OCI-LY7 (cell line): ENCODE measurements around the gene ZNF879. TPM values are rescaled to one million over a fixed set of nuclear protein-coding genes. Genes with fewer than 3 reads are reported as not detected.

Experiments used
- BruUV-seq: library from RNA; stranded (reverse); fragments of 400-500 nt; replicated peaks from 2 replicates; lab custom pipeline; 2021; lab: Mats Ljungman, UMichigan
- CTCF ChIA-PET: fragments of 300-600 bp; sonication (Branson Sonifier 250); formaldehyde crosslinking; loops from one replicate; lab custom pipeline; 2022; ENCODE audit warnings: antibody characterized with exemption; ENCODE audit not compliant: unreplicated experiment; lab: Charles Lee
- POLR2A ChIA-PET: fragments of 300-600 bp; sonication (Branson Sonifier 250); formaldehyde crosslinking; loops from one replicate; lab custom pipeline; 2022; ENCODE audit warnings: antibody characterized with exemption; lab: Charles Lee
- DNase-seq: peaks from one replicate; pipeline ENCODE4 v3.0.0-alpha.2; 2015; ENCODE audit warnings: low spot score
- H2AFZ ChIP-seq: fragments of 200-600 bp; sonication (generic), shearing (Covaris generic); 2 replicates; pipeline ENCODE4 v1.6.1; 2014; ENCODE audit warnings: mild to moderate bottlenecking, antibody characterized with exemption, low read length, moderate library complexity
- H3K27ac ChIP-seq: fragments of 200-600 bp; sonication (generic); 2 replicates; pipeline ENCODE4 v1.5.1; 2014; ENCODE audit warnings: mixed run types, low read depth, mild to moderate bottlenecking, moderate library complexity, low read length, inconsistent platforms; ENCODE audit not compliant: poor library complexity, severe bottlenecking
- H3K36me3 ChIP-seq: fragments of 200-600 bp; sonication (generic); 2 replicates; pipeline ENCODE4 v1.6.1; 2014; ENCODE audit warnings: mild to moderate bottlenecking, antibody characterized with exemption, low read length, moderate library complexity, mixed read lengths; ENCODE audit not compliant: insufficient read depth
- H3K4me1 ChIP-seq: fragments of 200-600 bp; sonication (generic); 2 replicates; pipeline ENCODE4 v1.5.1; 2014; ENCODE audit warnings: mild to moderate bottlenecking, low read length; ENCODE audit not compliant: insufficient read depth, poor library complexity, severe bottlenecking
- H3K4me2 ChIP-seq: fragments of 200-600 bp; sonication (generic); 2 replicates; pipeline ENCODE4 v1.6.1; 2014; ENCODE audit warnings: mild to moderate bottlenecking, low read length
- H3K4me3 ChIP-seq: fragments of 200-600 bp; sonication (generic); 2 replicates; pipeline ENCODE4 v1.5.1; 2014; ENCODE audit warnings: mild to moderate bottlenecking, low read depth, low read length; ENCODE audit not compliant: poor library complexity, severe bottlenecking
- H3K79me2 ChIP-seq: fragments of 200-600 bp; sonication (generic); 2 replicates; pipeline ENCODE4 v1.6.1; 2016; ENCODE audit warnings: low read depth, mild to moderate bottlenecking, low read length, moderate library complexity, mixed read lengths; ENCODE audit not compliant: insufficient read depth
- H3K9me2 ChIP-seq: fragments of 200-600 bp; sonication (generic); 2 replicates; pipeline ENCODE4 v1.6.1; 2016; ENCODE audit warnings: mild to moderate bottlenecking, low read length, mixed read lengths; ENCODE audit not compliant: insufficient read depth
- H3K9me3 ChIP-seq: fragments of 200-600 bp; sonication (generic); 2 replicates; pipeline ENCODE4 v1.6.1; 2014; ENCODE audit warnings: mild to moderate bottlenecking, mixed run types, low read length, mixed read lengths
- H4K20me1 ChIP-seq: fragments of 200-600 bp; sonication (generic); 2 replicates; pipeline ENCODE4 v1.6.1; 2014; ENCODE audit warnings: mild to moderate bottlenecking, antibody characterized with exemption, low read length, moderate library complexity, mixed read lengths; ENCODE audit not compliant: insufficient read depth
- CTCF ChIP-seq: fragments of 200-600 bp; sonication (generic); conservative IDR thresholded peaks from 2 replicates; pipeline ENCODE4 v1.5.1; 2014; ENCODE audit warnings: mild to moderate bottlenecking, antibody characterized with exemption, low read length, moderate library complexity, mixed read lengths
- EZH2phosphoT487 ChIP-seq: fragments of 200-600 bp; sonication (generic); IDR thresholded peaks from 2 replicates; pipeline ENCODE4 v1.6.1; 2018; ENCODE audit warnings: low read depth, borderline replicate concordance, mild to moderate bottlenecking, mixed run types, antibody characterized with exemption, low read length, moderate library complexity, mixed read lengths
- intact Hi-C: fragments of 100-400 bp; cut with micrococcal nuclease; formaldehyde crosslinking; loops from one replicate; pipeline ENCODE4 v1.10.0; 2022; ENCODE audit not compliant: unreplicated experiment
- total RNA-seq, 2 experiments: library from RNA; depleted of rRNA in 1 of 2; stranded (reverse); fragments of >200 nt in 1 of 2; shearing (Covaris generic) in 1 of 2; gene quantifications; 2 replicates each; pipeline ENCODE4 v1.2.3, GENCODE V29; 2014 to 2022

ZNF879 gene
- total RNA-seq, 2 experiments from 2014 or later, result 0.55 to 1.3 TPM

DNA sequence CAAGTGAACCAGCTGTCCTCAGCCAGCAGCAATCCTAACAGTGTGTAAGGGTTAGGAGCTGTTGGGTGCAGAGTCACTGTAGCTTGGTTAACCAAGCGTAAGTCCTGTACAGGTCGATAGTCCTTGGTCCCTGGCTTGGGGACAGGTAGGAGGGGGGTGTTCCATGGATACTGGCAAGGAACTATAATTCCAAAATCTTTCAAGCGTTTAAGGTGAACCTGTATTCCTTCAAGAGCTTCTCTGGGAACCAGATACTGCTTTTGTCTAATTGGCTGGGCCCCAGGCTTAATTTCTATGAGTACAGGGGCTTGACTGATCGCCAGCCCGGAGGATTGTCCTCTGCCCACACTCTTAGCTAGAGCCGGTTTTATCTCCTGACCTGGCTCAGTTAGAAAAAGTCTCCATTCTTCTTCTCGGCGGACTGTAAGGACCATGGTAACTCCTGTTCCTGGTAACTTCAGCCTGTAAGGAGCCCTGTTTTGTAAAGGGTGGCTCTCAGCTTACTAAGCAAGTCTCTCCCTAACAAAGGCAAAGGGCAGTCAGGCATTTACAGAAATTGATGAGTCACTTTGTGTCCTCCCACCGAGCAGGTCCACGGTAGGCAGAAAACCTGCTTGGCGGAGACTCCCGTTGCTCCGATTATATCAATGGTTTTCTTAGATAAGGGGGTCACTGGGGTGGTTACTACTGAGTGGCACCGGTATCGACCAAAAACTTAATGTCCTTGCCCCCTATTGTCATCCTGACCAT lies 30.6 kb downstream of the ZNF879 start:
- no peaks in the 10 kb centered on the region for H3K9me2 ChIP-seq
- H3K79me2 ChIP-seq, result no peaks in the 10 kb centered on the region
- BruUV-seq, result no TSS peak
- CTCF ChIA-PET, result no interaction called here
- H3K4me2 ChIP-seq, result no peak overlapping the region
- H3K4me3 ChIP-seq, result no peak overlapping the region
- H3K4me1 ChIP-seq, result no peaks in the 10 kb centered on the region
- H3K36me3 ChIP-seq, result no peaks in the 10 kb centered on the region
- no peaks in the 10 kb centered on the region for H4K20me1 ChIP-seq
- no peak for DNase-seq
- H3K27ac ChIP-seq, result no peak overlapping the region
- H3K9me3 ChIP-seq, result no peaks in the 10 kb centered on the region
- H2AFZ ChIP-seq, result no peak overlapping the region
- intact Hi-C loops, result no loop called here
- POLR2A ChIA-PET, result no interaction called here
- TF ChIP-seq EZH2phosphoT487, result no peak

DNA sequence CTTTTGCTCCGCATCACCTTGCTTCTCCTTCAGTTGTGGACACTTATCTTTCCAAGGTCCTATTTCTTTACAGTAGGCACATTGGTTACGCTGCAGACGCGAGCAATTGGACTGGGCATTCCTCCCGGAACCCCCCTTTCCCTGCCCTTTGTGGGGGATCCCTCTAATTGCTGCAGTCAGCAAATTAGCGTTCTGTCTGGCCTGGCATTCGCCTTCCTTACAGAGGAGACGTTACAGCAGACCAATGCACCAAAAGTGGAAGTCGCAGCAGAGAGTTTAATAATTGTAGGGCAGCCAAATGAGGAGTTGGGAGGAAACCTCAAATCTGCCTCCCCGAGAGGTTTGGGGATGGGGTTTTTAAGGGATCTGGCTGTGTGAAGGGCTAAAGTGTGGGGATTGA lies 31.3 kb downstream of the ZNF879 start:
- Histone ChIP-seq H4K20me1 (no peaks in the 10 kb centered on the region), H3K36me3 (no peaks in the 10 kb centered on the region), H3K4me3 (no peak overlapping the region), H3K27ac (no peak overlapping the region), H3K4me2 (no peak overlapping the region), H3K9me3 (no peaks in the 10 kb centered on the region), H3K9me2 (no peaks in the 10 kb centered on the region), H3K79me2 (no peaks in the 10 kb centered on the region), H2AFZ (no peak overlapping the region), H3K4me1 (no peaks in the 10 kb centered on the region)
- intact Hi-C loops, result no loop called here
- POLR2A ChIA-PET, result no interaction called here
- BruUV-seq, result no TSS peak
- CTCF ChIA-PET, result no interaction called here
- TF ChIP-seq EZH2phosphoT487 (no peak), CTCF (no peak)
- no peak for DNase-seq

- H3K4me3 ChIP-seq, result no peak overlapping the region
- no peak for DNase-seq
- CTCF ChIA-PET, result no interaction called here
- intact Hi-C loops, result no loop called here
- TF ChIP-seq EZH2phosphoT487 (no peak), CTCF (no peak)
- no peaks in the 10 kb centered on the region for H3K9me2 ChIP-seq
- no peaks in the 10 kb centered on the region for H3K36me3 ChIP-seq
- no peaks in the 10 kb centered on the region for H3K79me2 ChIP-seq
- H2AFZ ChIP-seq, result no peak overlapping the region
- POLR2A ChIA-PET, result no interaction called here
- no TSS peak for BruUV-seq
- H3K9me3 ChIP-seq, result no peaks in the 10 kb centered on the region
- no peaks in the 10 kb centered on the region for H3K4me1 ChIP-seq
- no peaks in the 10 kb centered on the region for H4K20me1 ChIP-seq
- no peak overlapping the region for H3K27ac ChIP-seq
- no peak overlapping the region for H3K4me2 ChIP-seq
Observed at GRCh38 chr5:179055436-179055835, 31.8 kb downstream of the ZNF879 start.
